ENCODE measurements around the gene SPSB1. TPM values are rescaled to one million over a fixed set of nuclear protein-coding genes. Genes with fewer than 3 reads are reported as not detected.

The SPSB1 gene
- total RNA-seq, 4 donors from 2014 or later = 12.3 to 29.6 (median 20.7) TPM

GRCh38 chr1:9344426-9345200 is 51.9 kb downstream of the SPSB1 start:
- no peak overlapping the region for H3K27ac ChIP-seq
- intact Hi-C loops (cut with DNase I; ENCODE audit: low total_unique reads) = no loop called here
- H3K36me3 ChIP-seq = no peaks in the 10 kb centered on the region
- H3K9me3 ChIP-seq = no peaks in the 10 kb centered on the region
- H3K27me3 ChIP-seq = no peaks in the 10 kb centered on the region
- no peak for DNase-seq
- no peak overlapping the region for H3K4me3 ChIP-seq
- TF ChIP-seq POLR2A (IDR thresholded peaks at IDR 0.05) (no peak), CTCF (IDR thresholded peaks at IDR 0.05) (no peak)
- peaks cover 7 to 25% of the 10 kb centered on the region in 2 donors for H3K4me1 ChIP-seq

- H3K27ac ChIP-seq = no peak overlapping the region
- H3K27me3 ChIP-seq = no peaks in the 10 kb centered on the region
- intact Hi-C loops (cut with DNase I; ENCODE audit: low total_unique reads) = no loop called here
- H3K4me3 ChIP-seq = no peak overlapping the region
- peaks cover 0 to 26% of the 10 kb centered on the region in 2 donors for H3K4me1 ChIP-seq
- no peaks in the 10 kb centered on the region for H3K36me3 ChIP-seq
- no peaks in the 10 kb centered on the region for H3K9me3 ChIP-seq
- TF ChIP-seq CTCF (IDR thresholded peaks at IDR 0.05) (no peak), POLR2A (IDR thresholded peaks at IDR 0.05) (no peak)
- no peak for DNase-seq
These were observed 52.8 kb downstream of the SPSB1 start for GRCh38 chr1:9345471-9345870.

GRCh38 chr1:9345922-9346321 is 53.2 kb downstream of the SPSB1 start:
- H3K4me3 ChIP-seq = no peak overlapping the region
- H3K27ac ChIP-seq = no peak overlapping the region
- DNase-seq = no peak
- intact Hi-C loops (cut with DNase I; ENCODE audit: low total_unique reads) = no loop called here
- no peaks in the 10 kb centered on the region for H3K27me3 ChIP-seq
- H3K9me3 ChIP-seq = no peaks in the 10 kb centered on the region
- H3K36me3 ChIP-seq = no peaks in the 10 kb centered on the region
- TF ChIP-seq CTCF (IDR thresholded peaks at IDR 0.05) (no peak), POLR2A (IDR thresholded peaks at IDR 0.05) (no peak)
- H3K4me1 ChIP-seq = peaks cover 0 to 29% of the 10 kb centered on the region in 2 donors

- Histone ChIP-seq H3K4me3 (no peak overlapping the region), H3K9me3 (no peaks in the 10 kb centered on the region), H3K4me1 (peaks cover 0 to 31% of the 10 kb centered on the region in 2 donors), H3K27me3 (no peaks in the 10 kb centered on the region), H3K27ac (no peak overlapping the region), H3K36me3 (no peaks in the 10 kb centered on the region)
- TF ChIP-seq CTCF (IDR thresholded peaks at IDR 0.05) (no peak), POLR2A (IDR thresholded peaks at IDR 0.05) (no peak)
- no peak for DNase-seq
- intact Hi-C loops (cut with DNase I; ENCODE audit: low total_unique reads) = no loop called here
These were observed 53.9 kb downstream of the SPSB1 start for GRCh38 chr1:9346566-9346965.

- Histone ChIP-seq H3K9me3 (no peaks in the 10 kb centered on the region), H3K27ac (no peak overlapping the region), H3K36me3 (no peaks in the 10 kb centered on the region), H3K4me1 (peaks cover 0 to 38% of the 10 kb centered on the region in 2 donors), H3K4me3 (no peak overlapping the region), H3K27me3 (no peaks in the 10 kb centered on the region)
- DNase-seq = no peak
- intact Hi-C loops (cut with DNase I; ENCODE audit: low total_unique reads) = no loop called here
- TF ChIP-seq CTCF (IDR thresholded peaks at IDR 0.05) (no peak), POLR2A (IDR thresholded peaks at IDR 0.05) (no peak)
These were observed 54.6 kb downstream of the SPSB1 start for GRCh38 chr1:9347095-9347850.

Data from uterus (tissue), 4 donors.